Astrocyte (in vitro differentiated cells and primary cell): ENCODE results near the gene CCL5. TPM values are rescaled to one million over a fixed set of nuclear protein-coding genes. Genes with fewer than 3 reads are reported as not detected.

Experiments
- DNase-seq: peaks from one replicate; pipeline ENCODE4 v3.0.0-alpha.2; 2010; ENCODE audit warnings: low read depth
- FAIRE-seq: peaks from 2 replicates; lab custom pipeline; 2011; peaks lifted over from hg19 to GRCh38; lab: Jason Lieb, UNC
- H2AFZ ChIP-seq: 2 replicates; pipeline ENCODE4 v1.6.0; 2012; ENCODE audit warnings: low read depth, low read length, inconsistent platforms
- H3K27ac ChIP-seq: 2 replicates; pipeline ENCODE4 v1.5.1; 2011; ENCODE audit warnings: low read depth, low read length, inconsistent platforms
- H3K27me3 ChIP-seq: 2 replicates; pipeline ENCODE4 v1.6.0; 2011; ENCODE audit warnings: low read length, inconsistent platforms; ENCODE audit not compliant: insufficient read depth
- H3K36me3 ChIP-seq: 2 replicates; pipeline ENCODE4 v1.5.1; 2011; ENCODE audit warnings: low read length, inconsistent platforms; ENCODE audit not compliant: insufficient read depth
- H3K4me1 ChIP-seq: 2 replicates; pipeline ENCODE4 v1.5.1; 2011; ENCODE audit warnings: low read length, inconsistent platforms; ENCODE audit not compliant: insufficient read depth
- H3K4me2 ChIP-seq: 2 replicates; pipeline ENCODE4 v1.6.0; 2012; ENCODE audit warnings: low read length, inconsistent platforms
- H3K4me3 ChIP-seq: 2 replicates; pipeline ENCODE4 v1.5.1; 2011; ENCODE audit warnings: low read depth, mild to moderate bottlenecking, low read length, inconsistent platforms; ENCODE audit not compliant: insufficient read depth
- H3K79me2 ChIP-seq: 2 replicates; pipeline ENCODE4 v1.6.0; 2012; ENCODE audit warnings: mild to moderate bottlenecking, low read length, inconsistent platforms; ENCODE audit not compliant: insufficient read depth
- H3K9ac ChIP-seq: 2 replicates; pipeline ENCODE4 v1.6.0; 2012; ENCODE audit warnings: mild to moderate bottlenecking, low read length, inconsistent platforms
- H3K9me3 ChIP-seq: 2 replicates; pipeline ENCODE4 v1.5.1; 2012; ENCODE audit warnings: low read depth, mild to moderate bottlenecking, low read length, inconsistent platforms; ENCODE audit not compliant: insufficient read depth
- H4K20me1 ChIP-seq: 2 replicates; pipeline ENCODE4 v1.6.0; 2012; ENCODE audit warnings: low read length, inconsistent platforms; ENCODE audit not compliant: insufficient read depth
- H3K27ac Mint-ChIP-seq: one replicate; pipeline ENCODE4 v1.8.0; 2021; ENCODE audit warnings: mild to moderate bottlenecking, mixed read lengths; ENCODE audit not compliant: unreplicated experiment
- H3K27me3 Mint-ChIP-seq: one replicate; pipeline ENCODE4 v1.8.0; 2021; ENCODE audit warnings: low read depth, mixed read lengths; ENCODE audit not compliant: unreplicated experiment
- H3K36me3 Mint-ChIP-seq: one replicate; pipeline ENCODE4 v1.8.0; 2021; ENCODE audit warnings: low read depth, mixed read lengths; ENCODE audit not compliant: unreplicated experiment
- H3K4me1 Mint-ChIP-seq: one replicate; pipeline ENCODE4 v1.8.0; 2021; ENCODE audit warnings: low read depth, mixed read lengths; ENCODE audit not compliant: unreplicated experiment
- H3K4me3 Mint-ChIP-seq: one replicate; pipeline ENCODE4 v1.8.0; 2021; ENCODE audit warnings: mild to moderate bottlenecking, moderate library complexity, mixed read lengths; ENCODE audit not compliant: unreplicated experiment
- H3K9me3 Mint-ChIP-seq: one replicate; pipeline ENCODE4 v1.8.0; 2021; ENCODE audit warnings: mild to moderate bottlenecking, mixed read lengths; ENCODE audit not compliant: unreplicated experiment
- EZH2 ChIP-seq: IDR thresholded peaks from 2 replicates; pipeline ENCODE4 v1.6.1; 2012; ENCODE audit warnings: mild to moderate bottlenecking, low read length, inconsistent platforms; ENCODE audit not compliant: insufficient read depth
- total RNA-seq: library from RNA; stranded (reverse); gene quantifications from 2 replicates; pipeline ENCODE4 v1.2.1, GENCODE V29; 2021
- TF ChIP-seq, protein P1 (sequence below): IDR thresholded peaks from 2 replicates; pipeline ENCODE4 v1.5.1; 2011; ENCODE audit warnings: low read depth, mild to moderate bottlenecking, inconsistent platforms, low read length, moderate library complexity; ENCODE audit not compliant: insufficient read depth

The CCL5 gene
- total RNA-seq, 1 donor from 2014 or later: 71.3 TPM

DNA sequence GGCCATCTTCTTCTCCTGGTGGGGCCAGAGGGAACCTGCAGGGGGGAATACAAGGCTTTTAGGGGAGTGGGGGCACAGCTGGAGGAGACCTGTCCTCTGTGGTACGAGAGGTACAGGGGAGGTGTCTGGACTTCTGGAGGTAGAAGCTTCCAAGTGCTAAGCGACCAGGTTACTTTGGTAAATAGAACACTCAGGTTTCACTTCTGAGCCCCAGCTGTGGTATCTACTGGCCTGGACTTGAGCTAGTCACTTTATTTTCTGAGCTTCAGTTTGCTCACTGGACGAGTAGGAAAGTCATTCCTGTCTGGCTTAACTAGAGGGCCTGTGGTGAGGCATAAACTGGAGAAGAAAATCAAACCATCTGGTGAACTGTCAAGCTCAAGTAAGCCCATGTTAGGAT, 11.4 kb downstream of the CCL5 start, which contains the start of gene HEATR9:
Gene HEATR9, minus strand, starts transcription at position 155 of the 400 bp plus-strand sequence. Its CDS starts 149 bp downstream, at position 6.
- no peaks in the 10 kb centered on the region for H3K27me3 Mint-ChIP-seq
- TF ChIP-seq EZH2: no peak
- TF ChIP-seq, protein P1, sequence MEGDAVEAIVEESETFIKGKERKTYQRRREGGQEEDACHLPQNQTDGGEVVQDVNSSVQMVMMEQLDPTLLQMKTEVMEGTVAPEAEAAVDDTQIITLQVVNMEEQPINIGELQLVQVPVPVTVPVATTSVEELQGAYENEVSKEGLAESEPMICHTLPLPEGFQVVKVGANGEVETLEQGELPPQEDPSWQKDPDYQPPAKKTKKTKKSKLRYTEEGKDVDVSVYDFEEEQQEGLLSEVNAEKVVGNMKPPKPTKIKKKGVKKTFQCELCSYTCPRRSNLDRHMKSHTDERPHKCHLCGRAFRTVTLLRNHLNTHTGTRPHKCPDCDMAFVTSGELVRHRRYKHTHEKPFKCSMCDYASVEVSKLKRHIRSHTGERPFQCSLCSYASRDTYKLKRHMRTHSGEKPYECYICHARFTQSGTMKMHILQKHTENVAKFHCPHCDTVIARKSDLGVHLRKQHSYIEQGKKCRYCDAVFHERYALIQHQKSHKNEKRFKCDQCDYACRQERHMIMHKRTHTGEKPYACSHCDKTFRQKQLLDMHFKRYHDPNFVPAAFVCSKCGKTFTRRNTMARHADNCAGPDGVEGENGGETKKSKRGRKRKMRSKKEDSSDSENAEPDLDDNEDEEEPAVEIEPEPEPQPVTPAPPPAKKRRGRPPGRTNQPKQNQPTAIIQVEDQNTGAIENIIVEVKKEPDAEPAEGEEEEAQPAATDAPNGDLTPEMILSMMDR: no peak
- H3K79me2 ChIP-seq: no peaks in the 10 kb centered on the region
- peaks cover 11% of the 10 kb centered on the region for H3K36me3 Mint-ChIP-seq
- no peaks in the 10 kb centered on the region for H3K27me3 ChIP-seq
- H4K20me1 ChIP-seq: no peaks in the 10 kb centered on the region
- FAIRE-seq (no peak), DNase-seq (no peak)
- H3K27ac ChIP-seq: no peak within 1 kb of the TSS
- no peak within 1 kb of the TSS for H3K4me2 ChIP-seq
- H3K9me3 Mint-ChIP-seq: no peaks in the 10 kb centered on the region
- H3K4me3 Mint-ChIP-seq: no peak within 1 kb of the TSS
- no peaks in the 10 kb centered on the region for H3K36me3 ChIP-seq
- peaks cover 15% of the 10 kb centered on the region for H3K4me1 Mint-ChIP-seq
- no peak within 1 kb of the TSS for H3K4me3 ChIP-seq
- H2AFZ ChIP-seq: no peak within 1 kb of the TSS
- no peaks in the 10 kb centered on the region for H3K9me3 ChIP-seq
- H3K27ac Mint-ChIP-seq: no peak within 1 kb of the TSS
- no peak within 1 kb of the TSS for H3K9ac ChIP-seq
- peaks cover 7% of the 10 kb centered on the region for H3K4me1 ChIP-seq

GRCh38 chr17:35867574-35867973, 12.6 kb downstream of the CCL5 start:
- TF ChIP-seq EZH2: no peak
- Histone ChIP-seq H3K27ac (no peak overlapping the region), H4K20me1 (no peaks in the 10 kb centered on the region), H3K27me3 (no peaks in the 10 kb centered on the region), H3K36me3 (no peaks in the 10 kb centered on the region), H3K4me1 (peaks cover 7% of the 10 kb centered on the region), H3K9ac (no peak overlapping the region), H3K9me3 (no peaks in the 10 kb centered on the region), H3K4me3 (no peak overlapping the region), H3K79me2 (no peaks in the 10 kb centered on the region), H3K4me2 (no peak overlapping the region), H2AFZ (no peak overlapping the region)
- Mint-ChIP-seq H3K4me3 (no peak overlapping the region), H3K4me1 (peaks cover 15% of the 10 kb centered on the region), H3K36me3 (peaks cover 14% of the 10 kb centered on the region), H3K27me3 (no peaks in the 10 kb centered on the region), H3K27ac (no peak overlapping the region), H3K9me3 (no peaks in the 10 kb centered on the region)
- FAIRE-seq (no peak), DNase-seq (no peak)

DNA sequence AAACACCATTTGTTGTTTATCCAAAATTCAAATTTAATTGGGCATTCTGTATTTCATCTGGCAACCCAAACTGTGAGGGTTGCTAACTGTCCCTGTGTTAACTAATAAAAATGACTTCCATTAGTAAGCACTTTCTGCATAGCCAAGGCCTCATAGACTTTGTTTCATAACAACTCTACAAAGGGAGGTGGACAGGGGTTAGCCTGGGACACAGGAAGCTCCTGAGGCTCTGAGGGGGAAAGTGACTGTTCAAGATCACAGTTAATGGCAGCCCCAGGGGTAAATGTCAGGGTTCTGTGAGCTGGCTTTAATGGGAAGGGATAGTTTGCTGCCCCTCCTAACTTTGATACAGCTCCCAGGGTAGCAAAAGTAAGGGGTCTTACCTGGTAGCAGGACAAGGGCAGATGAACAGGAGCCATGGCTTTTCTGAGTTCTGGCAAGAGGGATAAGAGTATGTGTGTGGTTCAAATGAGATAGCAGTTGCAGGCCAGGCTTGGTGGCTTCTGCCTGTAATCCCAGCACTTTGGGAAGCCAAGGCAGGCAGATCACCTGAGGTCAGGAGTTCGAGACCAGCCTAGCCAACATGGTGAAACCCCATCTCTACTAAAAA, 13.7 kb downstream of the CCL5 start:
- FAIRE-seq (no peak), DNase-seq (peak; percentile 7)
- H3K9me3 ChIP-seq: no peaks in the 10 kb centered on the region
- no peak overlapping the region for H3K4me3 ChIP-seq
- no peak overlapping the region for H3K27ac ChIP-seq
- no peak overlapping the region for H3K9ac ChIP-seq
- peaks cover 7% of the 10 kb centered on the region for H3K4me1 ChIP-seq
- no peak overlapping the region for H2AFZ ChIP-seq
- H4K20me1 ChIP-seq: no peaks in the 10 kb centered on the region
- H3K36me3 Mint-ChIP-seq: peaks cover 15% of the 10 kb centered on the region
- no peaks in the 10 kb centered on the region for H3K79me2 ChIP-seq
- no peaks in the 10 kb centered on the region for H3K36me3 ChIP-seq
- H3K27me3 Mint-ChIP-seq: no peaks in the 10 kb centered on the region
- H3K27ac Mint-ChIP-seq: no peak overlapping the region
- H3K4me1 Mint-ChIP-seq: peaks cover 15% of the 10 kb centered on the region
- H3K27me3 ChIP-seq: no peaks in the 10 kb centered on the region
- H3K4me3 Mint-ChIP-seq: no peak overlapping the region
- H3K9me3 Mint-ChIP-seq: no peaks in the 10 kb centered on the region
- peak overlapping the region; percentile 19 for H3K4me2 ChIP-seq
- TF ChIP-seq, protein P1: no peak
- TF ChIP-seq EZH2: no peak
